B cell (primary cell): ENCODE measurements around the gene SIAH2. TPM values are rescaled to one million over a fixed set of nuclear protein-coding genes. Genes with fewer than 3 reads are reported as not detected.
A peak's percentile ranks its signal among the peaks of the same experiment; 100 is the strongest.

Experiments
- ATAC-seq: fragments of 200-7000 bp; cut with Tn5 transposase; one replicate; pipeline ENCODE4 v1.10.0; 2021; ENCODE audit warnings: low read depth, mild to moderate bottlenecking, moderate number of reproducible peaks, moderate library complexity
- CTCF ChIA-PET: fragments of 350-600 bp; sonication (Branson Sonifier 250); formaldehyde crosslinking; loops from one replicate; lab custom pipeline; 2021; ENCODE audit warnings: antibody characterized with exemption, inconsistent platforms; lab: Charles Lee
- POLR2A ChIA-PET: fragments of 350-600 bp; sonication (Branson Sonifier 250); formaldehyde crosslinking; loops from one replicate; lab custom pipeline; 2021; ENCODE audit warnings: antibody characterized with exemption; lab: Charles Lee
- DNase-seq: peaks from one replicate; pipeline ENCODE4 v3.0.0; 2013
- H2AFZ ChIP-seq: 2 replicates; pipeline ENCODE4 v1.6.1; 2012; ENCODE audit warnings: mild to moderate bottlenecking, low read depth, low read length; ENCODE audit not compliant: insufficient read depth, poor library complexity, severe bottlenecking
- H3K27ac ChIP-seq, 2 donors: 1 replicate in 1 of 2; 2 replicates in 1 of 2; pipeline ENCODE4 v1.5.1; 2012 to 2013; ENCODE audit warnings: low read length in 2 of 2, mild to moderate bottlenecking in 2 of 2, moderate library complexity in 1 of 2
- H3K27me3 ChIP-seq, 4 experiments: fragments of 200-600 bp in 1 of 4; sonication (generic) in 1 of 4; replicated peaks in 1 of 4; 1 replicate in 2 of 4; 2 replicates in 2 of 4; pipeline versions ENCODE4 v1.6.1 to v1.7.0; 2013 to 2016; ENCODE audit warnings: low read length in 3 of 4, mild to moderate bottlenecking in 2 of 4, mixed read lengths in 1 of 4, moderate library complexity in 1 of 4; ENCODE audit not compliant: insufficient read depth in 4 of 4, control insufficient read depth in 3 of 4; ENCODE audit errors: control extremely low read depth in 1 of 4
- H3K36me3 ChIP-seq, 2 experiments: replicated peaks in 1 of 2; 1 replicate in 1 of 2; 2 replicates in 1 of 2; pipeline versions ENCODE4 v1.6.1 to v1.7.1; 2013; ENCODE audit warnings: low read length in 1 of 2; ENCODE audit not compliant: insufficient read depth in 2 of 2, control insufficient read depth in 1 of 2; ENCODE audit errors: control extremely low read depth in 1 of 2, extremely low read depth in 1 of 2
- H3K4me1 ChIP-seq, 2 donors: fragments of 200-600 bp in 1 of 2; sonication (generic) in 1 of 2; 1 replicate in 1 of 2; 2 replicates in 1 of 2; pipeline versions ENCODE4 v1.5.1 to v1.6.1; 2013 to 2017; ENCODE audit warnings: low read length in 2 of 2; ENCODE audit not compliant: control insufficient read depth in 2 of 2, insufficient read depth in 2 of 2
- H3K4me2 ChIP-seq: replicated peaks from 2 replicates; pipeline ENCODE3; 2012; ENCODE audit warnings: mild to moderate bottlenecking, low read depth, low read length; ENCODE audit not compliant: poor library complexity, severe bottlenecking
- H3K4me3 ChIP-seq, 5 experiments: fragments of 200-600 bp in 1 of 5; sonication (generic) in 1 of 5; 1 replicate in 3 of 5; 2 replicates in 2 of 5; pipeline versions ENCODE4 v1.5.1 to v1.7.0; 2011 to 2016; ENCODE audit warnings: low read length in 4 of 5, mild to moderate bottlenecking in 4 of 5, low read depth in 2 of 5, control low read depth in 1 of 5, moderate library complexity in 1 of 5; ENCODE audit not compliant: insufficient read depth in 1 of 5; ENCODE audit errors: control extremely low read depth in 1 of 5, extremely low read depth in 1 of 5
- H3K79me2 ChIP-seq: fragments of 200-600 bp; sonication (generic); one replicate; pipeline ENCODE4 v1.6.0; 2016; ENCODE audit warnings: low read length; ENCODE audit not compliant: control insufficient read depth, insufficient read depth
- H3K9ac ChIP-seq: fragments of 200-600 bp; sonication (generic); 2 replicates; pipeline ENCODE4 v1.6.1; 2017; ENCODE audit warnings: mild to moderate bottlenecking, low read length, moderate library complexity
- H3K9me3 ChIP-seq, 3 donors: one replicate each; pipeline versions ENCODE4 v1.6.1 to v1.7.1; 2013; ENCODE audit warnings: low read length in 2 of 3; ENCODE audit not compliant: control insufficient read depth in 2 of 3, insufficient read depth in 1 of 3; ENCODE audit errors: control extremely low read depth in 1 of 3
- H4K20me1 ChIP-seq: 2 replicates; pipeline ENCODE4 v1.6.0; 2012; ENCODE audit warnings: mild to moderate bottlenecking, low read length; ENCODE audit not compliant: insufficient read depth, control insufficient read depth, poor library complexity, severe bottlenecking
- H3K27ac Mint-ChIP-seq: one replicate; pipeline ENCODE4 v1.8.0; 2021; ENCODE audit warnings: mixed read lengths
- H3K27me3 Mint-ChIP-seq: one replicate; pipeline ENCODE4 v1.8.0; 2021; ENCODE audit warnings: mixed read lengths
- H3K4me1 Mint-ChIP-seq: one replicate; pipeline ENCODE4 v1.8.0; 2021; ENCODE audit warnings: mixed read lengths
- H3K4me3 Mint-ChIP-seq: one replicate; pipeline ENCODE4 v1.8.0; 2021; ENCODE audit warnings: mixed read lengths
- H3K9me3 Mint-ChIP-seq: one replicate; pipeline ENCODE4 v1.8.0; 2022; ENCODE audit warnings: mixed read lengths; ENCODE audit not compliant: insufficient read depth
- CTCF ChIP-seq: fragments of 200-600 bp; IDR thresholded peaks from one replicate; pipeline ENCODE4 v1.8.0; 2022; ENCODE audit warnings: antibody characterized with exemption, mild to moderate bottlenecking
- EZH2 ChIP-seq: IDR thresholded peaks from 2 replicates; pipeline ENCODE4 v1.6.1; 2012; ENCODE audit warnings: borderline replicate concordance, low read depth, mild to moderate bottlenecking, moderate library complexity, low read length; ENCODE audit not compliant: insufficient read depth, poor library complexity, severe bottlenecking
- WGBS: methylation state at CpG from one replicate; pipeline ENCODE4 v1.1.5; 2013; ENCODE audit warnings: missing lambda C conversion rate; ENCODE audit not compliant: insufficient coverage; 5-methylcytosine and 5-hydroxymethylcytosine counted together
- intact Hi-C: fragments of 100-400 bp; cut with micrococcal nuclease; formaldehyde crosslinking; loops from one replicate; pipeline ENCODE4 v1.10.0; 2022
- polyA plus RNA-seq: library from polyadenylated mRNA; depleted of rRNA; stranded (reverse); fragments of >200 nt; gene quantifications from 2 replicates; pipeline ENCODE4 v1.2.3, GENCODE V29; 2012
- total RNA-seq, 2 donors: library from RNA; stranded (reverse); fragments of 120-200 nt in 1 of 2; gene quantifications; 1 replicate in 1 of 2; 2 replicates in 1 of 2; pipeline versions ENCODE4 v1.2.3 to v1.2.4, GENCODE V29; 2013 to 2022

Gene SIAH2
- total and polyA plus RNA-seq, 2 donors (not counting 1 experiment from before 2014, with no cell fraction given), result 22.3 to 83.4 TPM

DNA sequence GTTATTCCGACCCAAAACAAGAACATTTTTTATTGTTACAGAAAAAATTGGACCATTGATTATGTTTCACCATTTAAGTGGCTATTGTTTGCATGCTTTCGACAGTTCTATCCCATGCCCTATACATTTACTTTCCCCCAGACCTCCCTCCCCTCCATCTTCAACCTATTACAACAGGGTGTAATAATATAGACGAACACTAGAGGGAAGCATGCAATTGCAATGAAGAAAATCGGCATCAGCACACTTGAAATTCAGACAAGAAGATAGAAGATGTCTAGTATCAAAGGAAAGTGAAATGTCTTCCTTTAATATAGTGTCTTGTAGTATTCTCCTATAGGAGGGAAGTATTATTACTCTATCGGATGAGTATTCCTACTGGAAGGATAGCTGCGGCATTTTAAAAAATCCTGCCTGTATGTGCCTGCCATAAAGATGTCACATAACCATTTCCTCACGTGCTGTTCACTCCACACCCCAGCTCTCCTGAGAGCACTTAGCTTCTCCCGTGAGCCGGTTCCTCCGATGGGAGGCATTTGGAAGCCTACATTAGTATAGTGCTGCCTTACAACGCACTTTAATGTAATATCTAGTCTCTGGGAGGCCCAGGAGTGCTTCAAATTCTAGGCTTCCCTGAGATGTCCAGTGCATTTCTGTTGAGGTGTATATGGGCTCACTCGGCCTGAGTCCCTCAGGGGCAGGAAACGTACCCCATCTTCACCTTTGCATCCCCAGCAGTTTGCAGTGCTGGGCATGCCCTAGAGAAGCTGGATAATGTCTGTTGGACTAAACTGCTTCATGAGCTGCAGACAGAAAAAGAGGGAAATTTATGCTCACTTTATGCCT lies 41.5 kb downstream of the SIAH2 start:
- H4K20me1 ChIP-seq, result no peaks in the 10 kb centered on the region
- Mint-ChIP-seq H3K4me1 (peaks cover 2% of the 10 kb centered on the region), H3K27me3 (no peaks in the 10 kb centered on the region), H3K9me3 (no peaks in the 10 kb centered on the region), H3K27ac (no peak overlapping the region), H3K4me3 (no peak overlapping the region)
- H3K9me3 ChIP-seq, result no peaks in the 10 kb centered on the region
- H3K27ac ChIP-seq, result no peak overlapping the region
- no peaks in the 10 kb centered on the region for H3K36me3 ChIP-seq
- no peaks in the 10 kb centered on the region for H3K27me3 ChIP-seq
- no peaks in the 10 kb centered on the region for H3K79me2 ChIP-seq
- DNase-seq (peak; percentile 82), ATAC-seq (peak; percentile 95)
- H3K4me2 ChIP-seq, result peak overlapping the region; percentile 33
- 80% methylated on average over 1 of the region's 13 CpGs for whole genome bisulfite sequencing
- ChIA-PET CTCF (interaction anchor here (0.6 to 3.7 kb wide), 38 partner anchors 8 to 1892 kb away, joined by 3 to 70 read pairs (median 4); partner anchors contain the start of genes EIF2A, ERICH6, SERP1 and SIAH2), POLR2A (no interaction called here)
- H2AFZ ChIP-seq, result peak overlapping the region; percentile 65
- H3K4me3 ChIP-seq, result no peak overlapping the region
- H3K9ac ChIP-seq, result no peak overlapping the region
- peaks cover 0 to 5% of the 10 kb centered on the region in 2 donors for H3K4me1 ChIP-seq
- TF ChIP-seq CTCF (peak; percentile 89), EZH2 (no peak)
- intact Hi-C loops, result loop anchor here (1.0 kb wide), 4 partner anchors 42 to 425 kb away; partner anchors contain the start of gene SIAH2

DNA sequence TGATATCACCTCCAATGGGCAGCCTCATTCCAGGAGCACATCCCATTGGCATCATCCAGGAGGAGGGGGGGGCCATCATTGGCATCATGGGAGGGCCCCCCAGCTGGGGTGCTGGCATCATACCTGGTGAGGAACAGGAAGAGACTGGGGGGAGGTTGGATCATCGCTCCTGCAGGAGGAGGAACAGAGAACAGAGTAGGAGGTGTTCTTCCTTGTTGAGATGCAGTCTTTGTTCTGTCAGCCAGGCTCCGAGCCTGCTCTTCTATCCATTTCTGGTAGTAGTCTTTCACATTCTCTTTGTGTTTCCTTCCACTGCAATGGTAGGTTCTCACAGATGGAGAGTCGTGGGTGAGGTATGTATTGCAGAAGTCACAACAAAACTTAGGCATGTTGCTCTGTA lies 42.5 kb downstream of the SIAH2 start:
- no peak overlapping the region for H2AFZ ChIP-seq
- TF ChIP-seq CTCF (no peak), EZH2 (no peak)
- Mint-ChIP-seq H3K4me3 (no peak overlapping the region), H3K4me1 (peaks cover 2% of the 10 kb centered on the region), H3K27ac (no peak overlapping the region), H3K27me3 (no peaks in the 10 kb centered on the region), H3K9me3 (no peaks in the 10 kb centered on the region)
- no peak overlapping the region for H3K9ac ChIP-seq
- WGBS, result 83% methylated on average over 1 of the region's 3 CpGs
- CTCF ChIA-PET, result interaction anchor here (0.7 to 3.7 kb wide), 16 partner anchors 9 to 424 kb away, joined by 3 to 70 read pairs (median 4); partner anchors contain the start of genes ERICH6 and SIAH2
- DNase-seq, result no peak
- H3K27me3 ChIP-seq, result no peaks in the 10 kb centered on the region
- H3K27ac ChIP-seq, result no peak overlapping the region
- intact Hi-C loops, result no loop called here
- POLR2A ChIA-PET, result no interaction called here
- no peak for ATAC-seq
- no peaks in the 10 kb centered on the region for H3K79me2 ChIP-seq
- peaks cover 0 to 5% of the 10 kb centered on the region in 2 donors for H3K4me1 ChIP-seq
- H3K4me3 ChIP-seq, result no peak overlapping the region
- no peaks in the 10 kb centered on the region for H4K20me1 ChIP-seq
- no peak overlapping the region for H3K4me2 ChIP-seq
- no peaks in the 10 kb centered on the region for H3K9me3 ChIP-seq
- H3K36me3 ChIP-seq, result no peaks in the 10 kb centered on the region
